KMS-11 (cell line): Measurements from ENCODE around the gene AEN.

ENCODE experiments used
- H2AFZ ChIP-seq: fragments of 200-600 bp; sonication (generic); 2 replicates; pipeline ENCODE4 v1.6.1; 2016; ENCODE audit warnings: antibody characterized with exemption, mixed run types, low read depth
- H3K27ac ChIP-seq: fragments of 200-600 bp; sonication (generic); 2 replicates; pipeline ENCODE4 v1.6.1; 2016; ENCODE audit warnings: mild to moderate bottlenecking, mixed run types
- H3K27me3 ChIP-seq: fragments of 200-600 bp; sonication (generic); 2 replicates; pipeline ENCODE4 v1.6.1; 2017; ENCODE audit warnings: mild to moderate bottlenecking, low read depth, mixed run types, moderate library complexity; ENCODE audit not compliant: insufficient read depth
- H3K36me3 ChIP-seq: fragments of 200-600 bp; sonication (generic); 2 replicates; pipeline ENCODE4 v1.6.1; 2017; ENCODE audit warnings: mild to moderate bottlenecking, mixed run types; ENCODE audit not compliant: insufficient read depth
- H3K4me1 ChIP-seq: fragments of 200-600 bp; sonication (generic); 2 replicates; pipeline ENCODE4 v1.6.1; 2016; ENCODE audit warnings: mild to moderate bottlenecking, low read depth, mixed run types; ENCODE audit not compliant: poor library complexity, severe bottlenecking
- H3K4me2 ChIP-seq: fragments of 200-600 bp; sonication (generic); 2 replicates; pipeline ENCODE4 v1.7.0; 2016; ENCODE audit warnings: mild to moderate bottlenecking, mixed run types
- H3K4me3 ChIP-seq: fragments of 200-600 bp; sonication (generic); IDR thresholded peaks from 2 replicates; pipeline ENCODE4 v1.6.1; 2017; ENCODE audit warnings: low read depth, low read length, mixed read lengths; ENCODE audit not compliant: insufficient read depth
- H3K79me2 ChIP-seq: fragments of 200-600 bp; sonication (generic); 2 replicates; pipeline ENCODE4 v1.6.1; 2016; ENCODE audit warnings: low read depth, mixed run types; ENCODE audit not compliant: insufficient read depth
- H3K9ac ChIP-seq: fragments of 200-600 bp; sonication (generic); 2 replicates; pipeline ENCODE4 v1.6.1; 2016; ENCODE audit warnings: mild to moderate bottlenecking, mixed run types
- H4K20me1 ChIP-seq: fragments of 200-600 bp; sonication (generic); 2 replicates; pipeline ENCODE4 v1.6.1; 2016; ENCODE audit warnings: mild to moderate bottlenecking, mixed run types; ENCODE audit not compliant: insufficient read depth
- TF ChIP-seq, protein P1 (sequence below): fragments of 200-600 bp; sonication (generic); conservative IDR thresholded peaks from 2 replicates; pipeline ENCODE4 v1.6.1; 2017; ENCODE audit warnings: low read depth, mild to moderate bottlenecking, antibody characterized with exemption, low read length, moderate library complexity, mixed read lengths

The AEN gene

DNA sequence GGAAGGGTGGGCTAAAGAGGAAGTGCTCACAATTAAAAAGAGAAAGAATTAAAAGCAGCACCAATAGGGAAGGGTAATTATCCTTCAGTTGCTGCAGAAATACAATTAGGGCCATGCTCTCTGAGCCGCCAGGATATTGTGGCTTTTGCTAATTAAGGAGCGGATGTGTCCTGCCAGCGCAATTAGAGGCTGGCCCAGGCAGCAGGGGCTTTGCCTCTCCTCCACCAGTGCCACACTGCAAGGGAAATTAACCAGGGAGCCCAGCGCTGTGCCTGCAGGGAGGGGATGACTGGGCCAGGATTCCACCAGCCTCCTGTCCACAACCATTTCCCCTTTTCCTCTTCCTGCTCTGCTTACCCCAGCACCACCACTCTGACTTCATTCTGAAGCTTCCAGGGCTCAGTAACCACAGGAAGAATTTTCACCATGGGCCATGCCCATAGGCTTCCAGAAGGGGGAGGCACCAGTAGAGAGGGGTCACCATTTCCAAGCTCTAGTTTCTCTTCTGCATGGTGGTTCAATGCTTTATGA lies 10.4 kb upstream of the AEN start:
- Histone ChIP-seq H3K4me2 (no peak overlapping the region), H3K79me2 (no peaks in the 10 kb centered on the region), H3K36me3 (no peaks in the 10 kb centered on the region), H3K4me3 (no peak overlapping the region), H4K20me1 (no peaks in the 10 kb centered on the region), H3K27me3 (no peaks in the 10 kb centered on the region), H3K4me1 (no peaks in the 10 kb centered on the region), H3K9ac (no peak overlapping the region), H2AFZ (no peak overlapping the region), H3K27ac (no peak overlapping the region)
- TF ChIP-seq, protein P1, sequence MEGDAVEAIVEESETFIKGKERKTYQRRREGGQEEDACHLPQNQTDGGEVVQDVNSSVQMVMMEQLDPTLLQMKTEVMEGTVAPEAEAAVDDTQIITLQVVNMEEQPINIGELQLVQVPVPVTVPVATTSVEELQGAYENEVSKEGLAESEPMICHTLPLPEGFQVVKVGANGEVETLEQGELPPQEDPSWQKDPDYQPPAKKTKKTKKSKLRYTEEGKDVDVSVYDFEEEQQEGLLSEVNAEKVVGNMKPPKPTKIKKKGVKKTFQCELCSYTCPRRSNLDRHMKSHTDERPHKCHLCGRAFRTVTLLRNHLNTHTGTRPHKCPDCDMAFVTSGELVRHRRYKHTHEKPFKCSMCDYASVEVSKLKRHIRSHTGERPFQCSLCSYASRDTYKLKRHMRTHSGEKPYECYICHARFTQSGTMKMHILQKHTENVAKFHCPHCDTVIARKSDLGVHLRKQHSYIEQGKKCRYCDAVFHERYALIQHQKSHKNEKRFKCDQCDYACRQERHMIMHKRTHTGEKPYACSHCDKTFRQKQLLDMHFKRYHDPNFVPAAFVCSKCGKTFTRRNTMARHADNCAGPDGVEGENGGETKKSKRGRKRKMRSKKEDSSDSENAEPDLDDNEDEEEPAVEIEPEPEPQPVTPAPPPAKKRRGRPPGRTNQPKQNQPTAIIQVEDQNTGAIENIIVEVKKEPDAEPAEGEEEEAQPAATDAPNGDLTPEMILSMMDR: no peak

DNA sequence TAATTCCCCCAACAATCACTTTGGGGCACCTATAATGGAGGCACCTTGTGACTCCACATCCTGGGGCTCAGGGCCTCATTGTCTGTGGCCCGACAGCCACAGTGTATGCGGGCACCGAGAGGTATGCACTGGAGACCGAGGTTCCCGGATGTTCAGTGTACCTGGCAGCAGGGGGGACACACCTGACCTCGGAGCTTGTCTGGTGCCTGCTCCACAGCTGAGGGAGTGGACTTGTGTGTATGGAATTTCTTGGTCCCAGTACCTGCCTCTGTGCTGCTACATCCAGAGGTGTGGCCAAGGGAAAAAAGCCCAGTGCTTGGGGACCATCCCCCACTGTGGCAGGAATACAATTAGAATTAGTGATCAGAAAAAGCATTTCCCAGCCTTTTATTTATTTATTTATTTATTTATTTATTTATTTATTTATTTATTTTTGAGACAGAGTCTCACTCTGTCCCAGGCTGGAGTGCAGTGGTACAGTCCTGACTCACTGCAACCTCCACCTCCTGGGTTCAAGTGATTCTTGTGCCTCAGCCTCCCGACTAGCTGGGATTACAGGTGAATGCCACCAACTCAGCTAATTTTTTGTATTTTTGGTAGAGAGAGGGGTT lies 8.8 kb upstream of the AEN start:
- Histone ChIP-seq H3K27me3 (no peaks in the 10 kb centered on the region), H3K4me3 (no peak overlapping the region), H3K27ac (no peak overlapping the region), H3K4me2 (no peak overlapping the region), H3K79me2 (no peaks in the 10 kb centered on the region), H3K36me3 (no peaks in the 10 kb centered on the region), H3K4me1 (no peaks in the 10 kb centered on the region), H3K9ac (no peak overlapping the region), H2AFZ (no peak overlapping the region), H4K20me1 (no peaks in the 10 kb centered on the region)
- TF ChIP-seq, protein P1: no peak

DNA sequence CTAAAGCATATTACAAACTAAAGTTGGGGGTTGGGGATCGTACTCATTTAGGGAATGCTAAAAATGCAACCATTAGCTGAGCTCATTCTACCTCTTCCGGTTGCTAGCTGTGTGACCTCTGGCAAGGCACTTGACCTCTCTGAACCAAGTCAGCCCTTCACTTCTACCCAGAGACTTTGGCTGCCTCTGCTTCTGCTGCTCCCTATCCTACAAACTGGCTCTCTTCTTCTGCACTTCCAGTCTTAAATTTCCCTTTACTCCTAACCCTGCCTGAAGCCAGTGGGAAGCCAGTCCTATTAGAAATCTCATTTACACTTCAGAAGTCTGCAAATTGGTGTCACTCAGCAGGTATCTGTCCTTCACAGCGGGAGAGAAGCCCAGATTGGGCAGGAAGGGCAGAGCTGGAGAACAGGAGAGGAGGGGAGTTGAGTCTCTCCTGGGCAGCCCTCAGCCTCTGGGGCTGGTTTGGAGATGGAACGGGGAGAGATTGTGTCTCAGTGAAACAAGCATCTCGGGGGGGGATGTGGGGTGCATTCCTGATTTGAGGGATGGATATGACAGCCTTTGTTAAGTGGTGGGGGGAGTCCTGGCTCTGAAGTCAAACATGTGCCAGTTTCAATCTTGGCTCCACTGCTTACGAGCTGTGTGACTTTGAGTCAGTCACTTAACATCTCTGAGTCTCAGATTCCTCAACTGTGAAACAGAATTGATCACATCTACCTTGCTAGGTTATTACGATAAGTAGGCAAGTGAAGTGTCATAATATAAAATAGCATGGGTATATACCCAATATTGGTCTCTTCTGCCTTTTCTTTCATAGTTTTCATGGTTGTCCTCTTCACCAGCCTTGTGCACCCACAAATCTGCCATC lies 7.8 kb upstream of the AEN start:
- Histone ChIP-seq H3K9ac (no peak overlapping the region), H4K20me1 (no peaks in the 10 kb centered on the region), H2AFZ (no peak overlapping the region), H3K36me3 (no peaks in the 10 kb centered on the region), H3K4me3 (no peak overlapping the region), H3K4me1 (no peaks in the 10 kb centered on the region), H3K27ac (no peak overlapping the region), H3K27me3 (no peaks in the 10 kb centered on the region), H3K4me2 (no peak overlapping the region), H3K79me2 (no peaks in the 10 kb centered on the region)
- TF ChIP-seq, protein P1: no peak

DNA sequence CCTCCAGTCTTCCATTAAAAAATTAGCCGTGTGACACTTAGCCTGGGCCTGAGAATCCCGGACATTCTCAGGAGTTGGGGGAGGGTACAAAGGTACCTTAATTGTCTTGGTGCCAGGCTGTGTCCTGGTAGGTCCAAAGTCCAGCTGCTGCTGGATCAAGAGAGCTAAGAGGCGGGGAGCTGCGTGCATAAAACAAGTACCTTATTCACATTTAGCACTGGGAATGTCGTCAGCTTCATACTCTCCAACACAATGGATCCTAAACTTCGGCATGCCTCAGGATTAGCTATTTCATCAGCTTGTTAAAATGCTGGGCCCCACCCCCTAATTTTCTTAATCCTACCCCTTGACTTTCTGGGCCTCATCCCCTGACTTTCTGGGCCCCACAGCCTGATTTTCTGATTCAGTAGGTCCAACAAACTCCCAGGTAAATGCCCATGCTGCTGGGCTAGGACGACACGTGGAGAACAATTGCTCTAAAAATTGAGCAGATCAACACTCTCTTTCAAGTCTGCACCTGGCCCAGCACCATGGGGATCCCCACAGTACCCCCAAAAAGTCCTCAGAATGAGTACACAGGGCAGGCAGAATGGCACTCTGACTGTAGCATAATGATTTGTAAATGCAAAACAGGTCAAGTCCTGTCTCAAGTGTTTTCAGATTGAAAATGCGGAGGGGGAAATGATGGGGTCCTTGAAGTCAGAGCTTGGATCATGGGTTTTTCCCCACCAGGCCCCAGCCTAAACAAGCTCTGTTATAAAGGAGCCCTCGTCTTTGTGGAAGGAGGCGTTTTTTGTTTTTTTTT lies 5.6 kb upstream of the AEN start:
- Histone ChIP-seq H3K79me2 (no peaks in the 10 kb centered on the region), H3K4me2 (no peak overlapping the region), H3K4me1 (no peaks in the 10 kb centered on the region), H2AFZ (no peak overlapping the region), H4K20me1 (no peaks in the 10 kb centered on the region), H3K4me3 (no peak overlapping the region), H3K27me3 (no peaks in the 10 kb centered on the region), H3K27ac (no peak overlapping the region), H3K9ac (no peak overlapping the region), H3K36me3 (no peaks in the 10 kb centered on the region)
- TF ChIP-seq, protein P1: no peak
